Testis (tissue), 3 donors: Measurements from ENCODE around the gene TDRD9. TPM values are rescaled to one million over a fixed set of nuclear protein-coding genes. Genes with fewer than 3 reads are reported as not detected.

Experiments used
- DNase-seq: peaks from one replicate; pipeline ENCODE4 v3.0.0-alpha.2; 2019
- H3K27ac ChIP-seq, 2 donors: fragments of 200-600 bp; sonication (generic); one replicate each; pipeline ENCODE4 v1.5.1; 2019
- H3K27me3 ChIP-seq: fragments of 200-600 bp; sonication (generic); one replicate; pipeline ENCODE4 v1.5.1; 2019
- H3K36me3 ChIP-seq: fragments of 200-600 bp; sonication (generic); one replicate; pipeline ENCODE4 v1.5.1; 2017; ENCODE audit warnings: low read depth; ENCODE audit errors: missing control alignments
- H3K4me1 ChIP-seq: fragments of 200-600 bp; sonication (generic); one replicate; pipeline ENCODE4 v1.5.1; 2019
- H3K4me3 ChIP-seq, 2 donors: fragments of 200-600 bp; sonication (generic); one replicate each; pipeline ENCODE4 v1.5.1; 2017 to 2019
- H3K9me3 ChIP-seq: fragments of 200-600 bp; sonication (generic); one replicate; pipeline ENCODE4 v1.5.1; 2017
- CTCF ChIP-seq, 3 experiments: fragments of 450-650 bp in 2 of 3; fragments of 200-600 bp in 1 of 3; sonication (generic) in 1 of 3; IDR thresholded peaks; one replicate each; pipeline ENCODE4 v1.5.1; 2016 to 2019; ENCODE audit warnings: antibody characterized with exemption in 3 of 3, mild to moderate bottlenecking in 2 of 3, moderate library complexity in 1 of 3
- POLR2A ChIP-seq: fragments of 450-650 bp; IDR thresholded peaks from one replicate; pipeline ENCODE4 v1.6.1; 2017; ENCODE audit warnings: antibody characterized with exemption, mild to moderate bottlenecking, moderate library complexity
- WGBS, 2 donors: methylation state at CpG; one replicate each; pipeline ENCODE4 v1.1.5; 2018; 5-methylcytosine and 5-hydroxymethylcytosine counted together
- intact Hi-C: fragments of 100-400 bp; cut with DNase I; formaldehyde crosslinking; loops from one replicate; pipeline ENCODE4 v1.15.1; 2023; ENCODE audit warnings: low total_unique reads
- polyA plus RNA-seq: library from polyadenylated mRNA; stranded (reverse); fragments of 350-450 nt; fragmentation: Illumina TruSeq; extraction: RNeasy Lipid Tissue Mini Kit (QIAGEN cat#74804); gene quantifications from one replicate; pipeline ENCODE4 v1.2.3, GENCODE V29; 2014; ENCODE audit warnings: low read depth, low replicate concordance; ENCODE audit not compliant: insufficient read depth
- total RNA-seq, 2 donors: library from RNA; depleted of rRNA; stranded (reverse); fragments of >200 nt; gene quantifications; one replicate each; pipeline ENCODE4 v1.2.3, GENCODE V29; 2016

TDRD9 gene
- total and polyA plus RNA-seq, 3 donors from 2014 or later, result 41.8 to 72.8 (median 68.5) TPM

DNA sequence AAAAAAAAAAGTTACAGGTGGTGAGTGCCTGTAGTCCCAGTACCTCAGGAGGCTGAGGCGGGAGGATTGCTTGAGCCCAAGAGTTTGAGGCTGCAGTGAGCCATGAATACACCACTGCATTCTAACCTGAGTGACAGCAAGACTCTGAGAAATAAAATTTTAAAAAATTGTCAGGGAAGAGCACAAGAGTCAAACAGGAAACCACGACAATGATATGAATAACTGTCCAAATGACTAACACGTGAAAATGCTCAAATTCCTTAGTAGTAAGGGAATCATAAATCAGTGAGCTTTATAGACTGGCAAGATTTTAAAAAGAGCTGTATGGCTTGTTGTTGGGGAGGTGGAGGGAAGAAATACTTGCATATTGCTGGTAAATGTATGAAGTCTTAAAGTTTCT lies 144.3 kb downstream of the TDRD9 start:
- no peaks in the 10 kb centered on the region for H3K4me1 ChIP-seq
- DNase-seq, result no peak
- intact Hi-C loops, result no loop called here
- H3K27ac ChIP-seq, result no peak overlapping the region
- no peaks in the 10 kb centered on the region for H3K27me3 ChIP-seq
- no peaks in the 10 kb centered on the region for H3K36me3 ChIP-seq
- no peaks in the 10 kb centered on the region for H3K9me3 ChIP-seq
- WGBS, 2 donors, result 73 to 76% methylated on average over 3 of the region's 3 CpGs
- TF ChIP-seq CTCF (IDR thresholded peaks at IDR 0.05) (no peak), POLR2A (no peak)
- H3K4me3 ChIP-seq, result no peak overlapping the region

DNA sequence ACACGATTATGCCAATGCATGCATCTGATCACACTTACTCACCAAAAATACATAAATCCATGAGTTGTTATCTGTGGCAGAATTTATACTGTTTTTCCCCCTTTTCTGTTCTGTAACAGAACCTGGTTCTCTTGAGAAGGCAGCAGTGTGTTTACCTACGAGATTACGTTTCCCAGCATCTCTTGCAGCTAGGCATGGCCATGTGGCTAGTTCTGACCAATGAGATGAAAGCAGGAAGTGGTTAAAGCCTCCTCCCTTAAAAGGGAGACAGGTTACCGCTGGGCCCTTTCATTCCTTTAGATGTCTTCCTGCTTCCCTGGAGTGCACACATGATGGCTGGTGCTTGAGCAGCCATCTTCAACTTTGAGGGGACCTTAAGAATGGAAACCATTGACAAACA lies 145.5 kb downstream of the TDRD9 start:
- no peak for DNase-seq
- H3K9me3 ChIP-seq, result no peaks in the 10 kb centered on the region
- H3K4me3 ChIP-seq, result no peak overlapping the region
- no peaks in the 10 kb centered on the region for H3K36me3 ChIP-seq
- WGBS, 2 donors, result 63 to 70% methylated on average over 4 of the region's 4 CpGs
- intact Hi-C loops, result no loop called here
- H3K27me3 ChIP-seq, result no peaks in the 10 kb centered on the region
- no peaks in the 10 kb centered on the region for H3K4me1 ChIP-seq
- no peak overlapping the region for H3K27ac ChIP-seq
- TF ChIP-seq POLR2A (no peak), CTCF (IDR thresholded peaks at IDR 0.05) (no peak)

GRCh38 chr14:104075530-104076151 lies 147.4 kb downstream of the TDRD9 start:
- no peaks in the 10 kb centered on the region for H3K4me1 ChIP-seq
- TF ChIP-seq CTCF (IDR thresholded peaks at IDR 0.05), result peak in 1 of 3 experiments; percentile 4
- TF ChIP-seq POLR2A, result no peak
- no peaks in the 10 kb centered on the region for H3K36me3 ChIP-seq
- no peaks in the 10 kb centered on the region for H3K9me3 ChIP-seq
- no peaks in the 10 kb centered on the region for H3K27me3 ChIP-seq
- intact Hi-C loops, result no loop called here
- DNase-seq, result no peak
- no peak overlapping the region for H3K27ac ChIP-seq
- H3K4me3 ChIP-seq, result no peak overlapping the region
- 41 to 57% methylated on average over 6 of the region's 6 CpGs for WGBS, 2 donors

GRCh38 chr14:104076743-104077142 lies 148.5 kb downstream of the TDRD9 start:
- no peaks in the 10 kb centered on the region for H3K36me3 ChIP-seq
- 81 to 82% methylated on average over 5 of the region's 5 CpGs for WGBS, 2 donors
- no peaks in the 10 kb centered on the region for H3K27me3 ChIP-seq
- H3K9me3 ChIP-seq, result no peaks in the 10 kb centered on the region
- H3K27ac ChIP-seq, result no peak overlapping the region
- DNase-seq, result no peak
- intact Hi-C loops, result no loop called here
- no peak overlapping the region for H3K4me3 ChIP-seq
- no peaks in the 10 kb centered on the region for H3K4me1 ChIP-seq
- TF ChIP-seq POLR2A (no peak), CTCF (IDR thresholded peaks at IDR 0.05) (no peak)

GRCh38 chr14:104078031-104078455 lies 149.8 kb downstream of the TDRD9 start:
- no peaks in the 10 kb centered on the region for H3K27me3 ChIP-seq
- intact Hi-C loops, result no loop called here
- WGBS, 2 donors, result 14 to 17% methylated on average over 7 of the region's 7 CpGs
- no peaks in the 10 kb centered on the region for H3K4me1 ChIP-seq
- no peak overlapping the region for H3K27ac ChIP-seq
- H3K9me3 ChIP-seq, result no peaks in the 10 kb centered on the region
- peak; percentile 91 for DNase-seq
- no peaks in the 10 kb centered on the region for H3K36me3 ChIP-seq
- H3K4me3 ChIP-seq, result no peak overlapping the region
- TF ChIP-seq POLR2A (no peak), CTCF (IDR thresholded peaks at IDR 0.05) (peak; percentile 92 to 99 (median 97))
